ENCODE results near the gene INSIG1.

Gene INSIG1

GRCh38 chr7:155333346-155334234, 35.9 kb downstream of the INSIG1 start:
- no peak for DNase-seq

GRCh38 chr7:155336812-155337602, 39.3 kb downstream of the INSIG1 start:
- no peak for DNase-seq

GRCh38 chr7:155337946-155338631, 40.4 kb downstream of the INSIG1 start:
- DNase-seq, result no peak

- no peak for DNase-seq
Observed at GRCh38 chr7:155338632-155339320, 41.1 kb downstream of the INSIG1 start.

- no peak for DNase-seq
Observed at GRCh38 chr7:155339474-155339873, 41.8 kb downstream of the INSIG1 start.

GRCh38 chr7:155340071-155340531, 42.4 kb downstream of the INSIG1 start:
- no peak for DNase-seq

- DNase-seq, result no peak
Observed at GRCh38 chr7:155340721-155341120, 43.0 kb downstream of the INSIG1 start.

GRCh38 chr7:155341463-155341983, 43.8 kb downstream of the INSIG1 start:
- DNase-seq, result no peak

- no peak for DNase-seq
Observed at GRCh38 chr7:155342313-155342712, 44.6 kb downstream of the INSIG1 start.

GRCh38 chr7:155343150-155343549, 45.5 kb downstream of the INSIG1 start:
- DNase-seq, result no peak

GRCh38 chr7:155343661-155344121, 46.0 kb downstream of the INSIG1 start:
- no peak for DNase-seq

GRCh38 chr7:155344270-155344617, 46.6 kb downstream of the INSIG1 start:
- DNase-seq, result no peak

GRCh38 chr7:155344618-155345433, 47.1 kb downstream of the INSIG1 start:
- peak; percentile 83 for DNase-seq

- no peak for DNase-seq
Observed at GRCh38 chr7:155345490-155345889, 47.8 kb downstream of the INSIG1 start.

- DNase-seq, result no peak
Observed at GRCh38 chr7:155346285-155346684, 48.6 kb downstream of the INSIG1 start.

GRCh38 chr7:155348806-155349205, 51.1 kb downstream of the INSIG1 start:
- DNase-seq, result no peak

- no peak for DNase-seq
Observed at GRCh38 chr7:155349601-155350331, 52.1 kb downstream of the INSIG1 start.

- DNase-seq, result no peak
Observed at GRCh38 chr7:155351120-155351870, 53.6 kb downstream of the INSIG1 start.

GRCh38 chr7:155352076-155352752, 54.5 kb downstream of the INSIG1 start:
- DNase-seq, result no peak

Measured in RPMI8226 (cell line).